ENCODE measurements around the gene PPARD. TPM values are rescaled to one million over a fixed set of nuclear protein-coding genes. Genes with fewer than 3 reads are reported as not detected.

Gene PPARD
- total and polyA plus RNA-seq, 2 donors (not counting 1 experiment from before 2014, with no cell fraction given): 14.8 to 16.3 TPM

DNA sequence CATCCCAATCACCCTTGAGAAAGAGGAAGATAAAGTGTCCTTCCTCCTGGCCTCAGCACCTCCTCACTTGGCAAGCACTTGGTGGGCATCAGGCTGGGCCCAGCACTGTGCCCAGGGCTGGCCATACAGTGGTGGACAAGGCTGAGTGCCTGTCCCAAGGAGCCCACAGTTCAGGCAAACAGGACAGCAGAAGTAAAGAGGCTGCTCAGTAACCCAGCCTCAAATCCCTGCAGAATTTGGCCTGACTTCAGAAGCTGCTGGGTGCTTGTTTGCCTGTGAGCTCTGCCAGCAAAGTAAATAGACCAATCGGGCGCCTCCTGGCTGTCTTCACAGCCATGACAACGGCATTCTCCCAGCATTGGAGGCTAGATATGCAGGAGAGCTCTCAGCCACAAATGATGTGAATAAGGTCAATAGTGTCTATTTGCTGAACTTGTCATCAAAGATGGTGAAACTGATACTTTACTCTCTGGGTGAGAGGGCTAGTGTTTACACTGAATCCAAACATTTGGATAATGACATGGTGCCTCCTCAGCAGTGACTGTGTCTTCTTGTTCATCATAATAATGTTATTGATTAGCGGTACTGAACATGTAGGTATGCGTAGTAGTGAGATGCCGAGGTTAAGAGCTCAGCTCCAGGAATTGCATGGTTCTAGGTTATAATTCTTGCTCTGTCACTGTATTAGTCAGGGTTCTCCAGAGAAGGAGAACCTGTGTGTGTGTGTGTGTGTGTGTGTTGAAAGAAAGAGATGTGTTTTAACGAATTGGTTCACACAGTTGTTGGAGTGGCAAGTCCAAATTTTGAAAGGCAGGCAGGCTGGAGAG, 72.9 kb downstream of the PPARD start:
- H3K36me3 ChIP-seq (ENCODE audit: control insufficient read depth, insufficient read depth, low read length): peaks cover 18% of the 10 kb centered on the region
- no peak overlapping the region for H3K9ac ChIP-seq (ENCODE audit: insufficient read depth, low read length)
- H3K4me2 ChIP-seq (ENCODE audit: extremely low read depth, insufficient read depth, low read length): peak overlapping the region; percentile 46
- DNase-seq (ENCODE audit: low read depth in 2 of 2): peak; percentile 86 to 91
- H3K27me3 ChIP-seq (ENCODE audit: control insufficient read depth, insufficient read depth, low read length): no peaks in the 10 kb centered on the region
- TF ChIP-seq, protein P1, sequence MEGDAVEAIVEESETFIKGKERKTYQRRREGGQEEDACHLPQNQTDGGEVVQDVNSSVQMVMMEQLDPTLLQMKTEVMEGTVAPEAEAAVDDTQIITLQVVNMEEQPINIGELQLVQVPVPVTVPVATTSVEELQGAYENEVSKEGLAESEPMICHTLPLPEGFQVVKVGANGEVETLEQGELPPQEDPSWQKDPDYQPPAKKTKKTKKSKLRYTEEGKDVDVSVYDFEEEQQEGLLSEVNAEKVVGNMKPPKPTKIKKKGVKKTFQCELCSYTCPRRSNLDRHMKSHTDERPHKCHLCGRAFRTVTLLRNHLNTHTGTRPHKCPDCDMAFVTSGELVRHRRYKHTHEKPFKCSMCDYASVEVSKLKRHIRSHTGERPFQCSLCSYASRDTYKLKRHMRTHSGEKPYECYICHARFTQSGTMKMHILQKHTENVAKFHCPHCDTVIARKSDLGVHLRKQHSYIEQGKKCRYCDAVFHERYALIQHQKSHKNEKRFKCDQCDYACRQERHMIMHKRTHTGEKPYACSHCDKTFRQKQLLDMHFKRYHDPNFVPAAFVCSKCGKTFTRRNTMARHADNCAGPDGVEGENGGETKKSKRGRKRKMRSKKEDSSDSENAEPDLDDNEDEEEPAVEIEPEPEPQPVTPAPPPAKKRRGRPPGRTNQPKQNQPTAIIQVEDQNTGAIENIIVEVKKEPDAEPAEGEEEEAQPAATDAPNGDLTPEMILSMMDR (conservative IDR thresholded peaks at IDR 0.05 in 1 of 2, IDR thresholded peaks at IDR 0.05 in 1 of 2; ENCODE audit: low read depth in 1 of 2, low read length in 2 of 2): peak; percentile 54 to 69
- no peak for TF ChIP-seq EZH2 (IDR thresholded peaks at IDR 0.05; ENCODE audit: low read length, missing control alignments)
- peak overlapping the region; percentile 66 for H3K27ac ChIP-seq (ENCODE audit: insufficient read depth, low read length)
- H3K4me3 ChIP-seq (replicated peaks in 1 of 4; ENCODE audit: control extremely low read depth in 1 of 4, insufficient read depth in 1 of 4, low read depth in 3 of 4, low read length in 4 of 4): no peak overlapping the region
- H3K79me2 ChIP-seq (ENCODE audit: control insufficient read depth, insufficient read depth, low read length): no peaks in the 10 kb centered on the region
- H3K9me3 ChIP-seq (ENCODE audit: control insufficient read depth, insufficient read depth, low read depth, low read length): no peaks in the 10 kb centered on the region
- H3K4me1 ChIP-seq (ENCODE audit: control insufficient read depth, extremely low read depth, insufficient read depth, low read length): peaks cover 26% of the 10 kb centered on the region
- no peak overlapping the region for H2AFZ ChIP-seq (ENCODE audit: low read length)
- no peaks in the 10 kb centered on the region for H4K20me1 ChIP-seq (ENCODE audit: control insufficient read depth, extremely low read depth, insufficient read depth, low read length)

DNA sequence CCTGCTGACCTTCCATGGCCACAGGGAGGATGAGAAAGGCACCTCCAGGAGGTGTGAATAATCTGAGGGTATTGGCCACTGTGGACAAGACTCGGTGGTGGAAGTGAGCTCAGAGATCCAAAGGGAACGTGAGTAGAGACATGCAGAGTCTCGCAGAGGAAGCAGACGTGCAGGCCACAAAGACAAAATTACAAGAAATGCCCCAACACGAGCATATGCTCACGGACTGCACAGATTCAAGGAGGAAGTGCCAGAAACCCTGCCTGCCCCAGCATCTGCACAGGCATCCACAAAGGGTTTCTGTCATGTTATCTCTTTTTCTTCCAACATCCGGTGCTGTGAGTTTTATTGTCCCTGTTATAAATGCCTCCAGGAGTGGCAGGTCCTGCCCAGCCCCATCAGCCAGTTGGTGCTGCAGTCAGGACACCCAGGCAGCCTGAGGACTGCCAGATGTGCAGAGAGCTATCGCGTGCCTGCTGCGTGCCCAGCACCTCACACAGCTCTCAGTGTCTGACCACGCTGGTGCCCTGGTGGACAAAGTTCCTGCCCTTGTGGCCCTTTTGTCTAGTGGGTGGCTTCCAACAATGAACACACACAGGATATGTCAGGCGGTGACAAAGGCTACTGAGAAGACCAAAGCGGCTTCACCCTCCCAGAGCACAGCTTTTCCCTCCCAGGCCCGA, 75.8 kb downstream of the PPARD start:
- Histone ChIP-seq H3K4me2 (ENCODE audit: extremely low read depth, insufficient read depth, low read length) (no peak overlapping the region), H2AFZ (ENCODE audit: low read length) (no peak overlapping the region), H3K9me3 (ENCODE audit: control insufficient read depth, insufficient read depth, low read depth, low read length) (no peaks in the 10 kb centered on the region), H3K4me1 (ENCODE audit: control insufficient read depth, extremely low read depth, insufficient read depth, low read length) (peaks cover 26% of the 10 kb centered on the region), H3K4me3 (replicated peaks in 1 of 4; ENCODE audit: control extremely low read depth in 1 of 4, insufficient read depth in 1 of 4, low read depth in 3 of 4, low read length in 4 of 4) (no peak overlapping the region), H3K27ac (ENCODE audit: insufficient read depth, low read length) (no peak overlapping the region), H3K9ac (ENCODE audit: insufficient read depth, low read length) (no peak overlapping the region), H3K79me2 (ENCODE audit: control insufficient read depth, insufficient read depth, low read length) (no peaks in the 10 kb centered on the region), H4K20me1 (ENCODE audit: control insufficient read depth, extremely low read depth, insufficient read depth, low read length) (no peaks in the 10 kb centered on the region), H3K36me3 (ENCODE audit: control insufficient read depth, insufficient read depth, low read length) (peaks cover 16% of the 10 kb centered on the region), H3K27me3 (ENCODE audit: control insufficient read depth, insufficient read depth, low read length) (no peaks in the 10 kb centered on the region)
- DNase-seq (ENCODE audit: low read depth in 2 of 2): no peak
- TF ChIP-seq, protein P1 (conservative IDR thresholded peaks at IDR 0.05 in 1 of 2, IDR thresholded peaks at IDR 0.05 in 1 of 2; ENCODE audit: low read depth in 1 of 2, low read length in 2 of 2): no peak
- TF ChIP-seq EZH2 (IDR thresholded peaks at IDR 0.05; ENCODE audit: low read length, missing control alignments): no peak

- Histone ChIP-seq H3K4me2 (ENCODE audit: extremely low read depth, insufficient read depth, low read length) (peak overlapping the region; percentile 23), H4K20me1 (ENCODE audit: control insufficient read depth, extremely low read depth, insufficient read depth, low read length) (no peaks in the 10 kb centered on the region), H3K27me3 (ENCODE audit: control insufficient read depth, insufficient read depth, low read length) (no peaks in the 10 kb centered on the region), H3K79me2 (ENCODE audit: control insufficient read depth, insufficient read depth, low read length) (no peaks in the 10 kb centered on the region), H2AFZ (ENCODE audit: low read length) (no peak overlapping the region), H3K9me3 (ENCODE audit: control insufficient read depth, insufficient read depth, low read depth, low read length) (no peaks in the 10 kb centered on the region), H3K9ac (ENCODE audit: insufficient read depth, low read length) (no peak overlapping the region), H3K4me3 (replicated peaks in 1 of 4; ENCODE audit: control extremely low read depth in 1 of 4, insufficient read depth in 1 of 4, low read depth in 3 of 4, low read length in 4 of 4) (no peak overlapping the region), H3K27ac (ENCODE audit: insufficient read depth, low read length) (peak overlapping the region; percentile 66), H3K36me3 (ENCODE audit: control insufficient read depth, insufficient read depth, low read length) (peaks cover 18% of the 10 kb centered on the region), H3K4me1 (ENCODE audit: control insufficient read depth, extremely low read depth, insufficient read depth, low read length) (peaks cover 25% of the 10 kb centered on the region)
- peak; percentile 30 to 91 for DNase-seq (ENCODE audit: low read depth in 2 of 2)
- TF ChIP-seq, protein P1 (conservative IDR thresholded peaks at IDR 0.05 in 1 of 2, IDR thresholded peaks at IDR 0.05 in 1 of 2; ENCODE audit: low read depth in 1 of 2, low read length in 2 of 2): peak; percentile 31 to 64
- no peak for TF ChIP-seq EZH2 (IDR thresholded peaks at IDR 0.05; ENCODE audit: low read length, missing control alignments)
These were observed 77.1 kb downstream of the PPARD start for GRCh38 chr6:35419417-35419816.
